Measurements from ENCODE around the gene FCHSD1.

FCHSD1 gene

DNA sequence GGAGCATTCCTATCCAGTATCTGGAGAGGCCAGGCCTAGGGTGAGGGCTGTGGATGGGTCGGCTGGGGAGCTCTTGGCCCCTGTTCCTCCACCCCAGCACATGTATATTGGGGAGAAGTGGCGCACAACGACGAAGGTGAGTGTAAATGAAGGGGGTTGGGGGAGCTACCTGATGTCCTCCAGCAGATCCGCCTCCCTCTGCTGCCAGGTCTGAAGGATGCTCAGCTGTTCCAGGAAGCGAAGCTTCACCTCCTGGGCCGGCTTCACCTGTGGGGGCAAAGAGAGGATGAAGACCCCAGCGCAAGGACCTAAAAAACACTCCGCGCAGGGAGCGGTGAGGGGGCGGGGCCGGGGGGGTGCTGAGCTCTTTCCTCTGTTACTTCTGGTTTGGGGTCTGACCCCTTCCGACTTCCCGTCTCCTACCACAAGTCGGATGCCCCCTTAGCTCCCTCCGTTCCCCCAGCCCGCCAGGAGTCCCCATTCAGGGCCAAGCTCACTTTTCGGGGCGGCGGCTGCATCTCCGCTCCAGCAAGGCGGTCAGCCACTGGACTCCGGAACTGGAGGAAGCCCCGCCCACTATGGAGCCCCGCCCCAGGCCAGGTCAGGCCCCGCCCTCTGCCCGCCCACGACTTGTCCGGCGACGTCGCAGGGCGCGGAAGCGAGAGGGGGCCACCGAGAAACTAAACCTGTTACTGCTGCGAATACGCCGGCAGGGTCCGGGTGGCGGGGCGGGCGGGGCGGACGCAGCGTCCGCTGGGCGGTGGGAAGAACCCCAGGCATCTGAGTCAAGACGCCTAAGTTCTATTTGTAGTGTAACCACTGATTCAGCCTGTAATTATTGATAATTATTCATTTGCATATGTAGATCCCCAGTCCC lies at the start of gene FCHSD1:
TSS of gene FCHSD1 (minus strand) at position 568 of the 877 bp plus-strand sequence. CDS start at position 518, 50 bp downstream.
- peak; percentile 75 for DNase-seq

DNA sequence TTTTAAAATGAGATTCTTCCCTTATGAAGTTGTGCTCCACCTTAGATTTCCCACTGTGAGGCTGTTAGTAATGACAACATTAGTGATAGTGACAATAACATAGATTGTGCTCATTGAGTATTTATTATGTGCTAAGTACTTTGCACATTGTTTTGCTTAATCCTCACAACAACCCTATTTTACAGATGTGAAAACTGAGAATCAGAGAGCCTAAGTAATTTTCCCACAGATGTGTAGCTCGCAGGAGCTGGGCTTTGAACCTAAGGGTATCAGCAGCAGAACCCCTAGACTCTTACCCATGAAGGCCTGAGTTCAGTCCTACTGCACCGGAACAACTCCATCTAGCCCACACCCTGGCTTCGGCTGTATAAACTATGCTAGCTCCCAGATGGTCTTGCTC lies 46.4 kb upstream of the FCHSD1 start:
- DNase-seq = no peak

DNA sequence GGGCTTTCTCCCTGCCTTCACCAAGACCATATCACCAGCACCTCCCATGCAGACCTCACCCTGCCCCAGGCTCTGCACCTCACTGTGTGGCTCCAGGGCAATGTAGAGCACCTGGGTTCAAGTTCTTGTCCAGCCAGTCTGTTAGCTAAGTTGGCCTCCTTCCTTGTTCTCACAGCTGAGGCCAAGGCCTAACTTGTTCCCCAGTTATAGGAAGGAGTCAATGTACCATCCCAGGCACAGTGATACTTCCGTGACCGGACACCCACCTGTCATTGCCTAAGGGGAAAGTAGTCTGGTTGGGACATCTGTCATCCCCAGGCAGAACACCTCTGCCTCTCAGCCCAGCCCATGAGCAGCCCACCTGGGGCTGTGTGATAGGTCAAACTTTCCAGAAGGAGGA lies 45.2 kb upstream of the FCHSD1 start:
- DNase-seq = no peak

DNA sequence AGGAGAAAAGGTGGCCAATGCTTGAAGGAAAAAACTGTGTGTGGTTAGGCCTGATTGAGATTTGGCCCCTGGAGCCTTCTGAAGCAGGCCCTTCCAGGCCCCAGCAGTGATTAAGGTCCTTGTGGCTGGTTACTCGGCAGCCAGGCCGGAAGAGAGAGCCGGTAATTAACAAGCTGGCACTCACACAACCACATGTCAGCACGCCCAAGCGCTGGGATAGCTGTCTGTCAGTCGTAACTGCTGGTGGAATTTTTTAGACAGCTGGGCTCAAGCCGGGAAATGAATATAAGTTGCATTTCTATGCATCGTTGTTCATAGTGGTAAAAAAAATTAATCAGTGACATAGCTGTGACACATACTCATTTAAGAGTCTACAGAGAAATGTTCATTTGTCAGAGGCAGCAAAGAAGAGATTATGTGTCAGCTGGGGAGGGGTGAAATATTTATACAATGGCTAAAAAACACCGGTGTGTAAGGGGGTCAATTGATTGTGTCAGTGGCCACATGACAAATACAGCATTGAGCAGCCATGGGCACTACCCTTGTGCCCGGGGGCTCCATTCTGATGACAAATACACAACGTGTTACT lies 44.5 kb upstream of the FCHSD1 start:
- DNase-seq = peak; percentile 43

DNA sequence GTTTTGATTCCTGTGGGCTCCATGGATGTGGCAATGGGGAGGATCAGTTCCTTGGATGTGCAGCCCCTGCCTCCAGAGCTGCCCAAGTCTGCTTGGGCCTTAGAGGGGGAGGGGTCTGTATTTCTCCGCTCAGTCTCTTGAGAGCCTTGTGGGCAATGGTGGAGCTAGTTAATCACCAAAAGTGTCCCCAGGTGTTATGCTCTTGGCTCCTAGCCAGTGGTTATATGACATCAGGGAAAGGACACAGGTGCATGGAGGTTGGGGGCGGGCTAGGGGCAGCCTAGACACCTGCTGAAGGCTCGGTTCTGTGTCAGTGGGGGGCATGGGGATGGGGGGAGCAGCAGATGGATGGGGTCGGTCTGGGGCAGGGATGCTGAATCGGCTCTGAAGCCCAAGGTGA lies 43.3 kb upstream of the FCHSD1 start:
- no peak for DNase-seq

DNA sequence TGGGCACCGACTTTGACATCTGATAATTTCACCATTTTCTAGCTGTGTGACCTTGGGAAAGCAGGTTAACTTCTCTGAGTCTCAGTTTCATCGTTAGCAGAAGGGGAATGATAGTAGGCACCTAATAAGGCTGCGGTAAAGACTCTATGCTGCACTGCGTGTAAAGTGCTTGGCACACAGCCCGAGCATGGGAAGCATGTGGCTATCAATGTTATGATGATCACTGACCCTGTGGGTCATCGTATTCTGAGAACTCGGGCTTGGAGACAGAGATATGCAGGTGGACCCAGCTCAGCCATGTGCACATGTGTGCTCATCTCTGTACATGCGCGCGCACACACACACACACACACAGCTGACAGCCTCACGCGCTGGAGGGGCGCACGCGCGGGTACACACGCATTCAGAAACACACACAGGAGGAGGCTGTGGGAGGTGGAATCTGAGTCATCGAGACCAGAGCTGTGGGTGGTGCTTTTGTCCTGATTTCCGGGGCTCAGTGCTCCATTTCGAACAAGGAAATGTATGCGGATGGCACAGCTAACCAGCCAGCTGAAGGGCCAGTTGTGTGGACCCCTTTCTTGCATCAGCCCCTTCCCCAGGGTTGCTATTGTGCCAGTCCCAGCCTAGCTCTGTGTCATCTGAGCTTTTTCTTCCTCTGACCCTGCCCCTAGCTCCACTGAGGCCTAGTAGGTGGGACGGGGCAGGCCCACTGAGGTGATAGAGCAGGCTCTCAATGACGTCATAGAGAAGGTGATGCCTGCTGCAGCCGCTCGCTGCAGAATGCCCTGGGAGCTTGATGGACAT lies 41.9 kb upstream of the FCHSD1 start:
- no peak for DNase-seq

DNA sequence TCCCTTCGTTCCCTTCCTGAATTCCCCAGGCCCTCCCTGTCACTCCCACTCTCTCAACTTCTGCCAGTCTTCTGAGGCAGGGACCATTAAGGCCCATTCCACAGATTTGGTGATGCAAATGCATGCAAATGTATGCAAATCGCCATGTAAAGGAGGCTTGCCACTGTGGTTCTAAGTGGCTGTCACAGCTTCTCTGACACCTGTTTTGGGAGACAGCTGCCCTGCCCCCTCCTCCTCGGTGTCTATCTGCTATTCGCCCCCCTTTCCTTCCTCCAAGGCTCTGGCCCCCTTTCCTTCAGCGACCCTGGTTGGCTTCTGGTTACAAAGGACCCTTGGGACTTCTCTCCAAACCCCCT lies 41.3 kb upstream of the FCHSD1 start:
- no peak for DNase-seq

DNA sequence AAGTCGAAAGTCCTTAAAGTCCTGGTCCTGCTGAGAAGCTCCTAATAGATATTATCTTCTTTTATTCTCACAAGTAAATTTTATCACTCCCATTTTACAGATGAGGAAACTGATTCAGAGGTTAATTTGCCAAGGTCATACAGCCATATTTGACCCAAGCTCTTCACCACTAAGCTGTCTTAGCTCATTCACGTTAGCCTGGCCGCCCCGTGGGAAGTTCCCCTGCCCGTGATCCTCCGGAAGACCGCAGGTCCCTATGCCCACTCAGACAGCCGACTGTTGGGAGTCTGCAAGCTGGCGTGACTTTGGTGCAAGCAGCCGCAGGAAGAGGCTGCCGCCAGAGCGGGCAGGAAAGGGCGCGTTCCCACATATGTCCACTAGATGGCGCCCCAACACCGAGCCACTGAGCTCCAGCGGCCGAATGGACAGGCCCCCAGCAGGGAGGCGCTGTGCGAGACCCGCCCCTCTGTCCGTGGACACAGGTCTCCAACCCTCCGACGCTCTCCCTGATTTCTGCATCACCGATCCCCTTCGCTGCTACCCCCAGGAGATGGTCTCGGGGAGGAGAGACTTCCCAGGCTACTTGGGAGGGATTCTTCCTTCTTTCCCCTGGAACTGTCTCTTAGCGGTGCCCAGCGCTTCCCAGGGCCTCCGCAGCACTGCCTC lies 40.8 kb upstream of the FCHSD1 start:
- DNase-seq = peak; percentile 82

DNA sequence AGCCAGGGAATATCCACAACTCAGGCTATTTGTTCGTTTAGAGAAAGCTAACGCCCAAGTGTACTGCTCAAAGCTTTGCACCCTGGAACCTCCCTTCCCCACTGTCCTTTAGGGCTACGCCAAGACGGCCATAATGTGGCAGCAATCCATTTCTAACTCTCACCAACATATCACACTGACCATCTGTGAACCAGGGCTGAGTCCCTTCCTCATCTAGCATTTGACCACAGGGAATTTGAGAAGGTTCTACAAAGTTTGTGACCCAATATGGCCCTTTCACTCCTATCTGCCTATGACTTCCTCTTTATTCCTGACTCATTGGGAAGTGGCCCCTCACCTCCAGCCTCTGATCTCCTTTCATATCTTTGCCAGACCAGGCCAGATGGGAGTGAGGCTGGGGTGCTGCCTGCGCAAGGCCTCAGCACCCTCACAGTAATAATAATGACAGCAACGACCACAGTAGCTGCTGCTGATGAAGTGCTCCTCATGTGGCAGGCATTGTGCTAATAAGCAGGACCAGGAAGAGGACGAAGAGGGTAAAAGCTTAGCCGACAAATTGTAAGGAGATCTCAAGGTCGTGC lies 40.2 kb upstream of the FCHSD1 start:
- DNase-seq = no peak

DNA sequence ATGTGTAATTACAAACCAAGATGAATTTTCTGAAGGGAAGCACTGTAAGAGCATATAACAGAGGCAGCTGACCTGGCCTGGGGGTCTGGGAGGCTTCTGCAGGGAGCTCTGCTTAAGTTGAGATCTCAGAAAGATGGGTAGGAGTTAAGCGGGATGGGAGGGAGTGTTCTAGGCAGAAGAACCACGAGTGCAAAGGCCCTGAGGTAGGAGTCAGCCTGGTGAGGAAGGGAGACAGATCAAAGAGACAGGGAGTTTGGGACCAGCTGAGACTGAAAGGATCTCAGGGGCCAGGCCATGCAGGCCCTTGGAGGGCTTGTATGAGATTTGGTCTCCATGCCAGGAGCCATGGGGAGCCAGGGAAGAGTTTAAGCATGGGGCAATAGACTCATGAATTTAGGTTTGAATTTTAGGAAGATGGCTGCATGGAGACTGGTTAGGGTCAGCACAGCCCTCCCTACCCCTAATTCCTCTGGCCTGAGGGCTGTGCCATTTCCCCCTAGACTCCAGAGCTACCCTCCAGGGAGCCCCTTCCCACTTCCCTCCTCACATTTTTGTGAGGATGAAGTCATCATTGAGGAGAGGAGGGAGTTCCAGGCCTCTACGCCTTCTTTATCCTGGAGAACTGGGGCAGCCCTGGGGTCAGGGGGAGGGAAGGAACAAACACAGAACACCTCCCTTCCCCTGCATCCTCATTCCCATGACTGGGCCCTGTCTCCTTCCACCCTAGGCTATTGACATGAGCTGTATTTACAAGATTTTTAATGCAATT lies 35.6 kb upstream of the FCHSD1 start:
- DNase-seq = no peak

DNA sequence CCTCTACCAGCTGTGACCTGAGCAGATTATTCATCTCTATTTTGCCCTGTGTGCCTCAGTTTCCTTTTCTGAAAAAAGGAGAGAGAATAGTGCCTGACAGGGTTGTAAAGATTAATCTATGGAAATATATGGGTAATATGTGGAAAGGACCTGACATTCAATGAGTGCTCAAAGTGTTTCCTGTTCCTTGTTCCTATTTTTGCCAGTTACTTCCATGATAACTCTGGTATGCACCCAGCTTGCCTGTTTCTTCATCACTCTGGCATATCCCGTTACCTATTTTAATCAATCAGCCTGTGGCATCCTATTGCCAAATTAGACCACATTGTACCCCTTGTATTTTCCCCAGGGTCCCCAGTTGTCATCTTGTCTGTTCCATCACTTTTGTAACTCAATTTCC lies 34.4 kb upstream of the FCHSD1 start:
- DNase-seq = no peak

DNA sequence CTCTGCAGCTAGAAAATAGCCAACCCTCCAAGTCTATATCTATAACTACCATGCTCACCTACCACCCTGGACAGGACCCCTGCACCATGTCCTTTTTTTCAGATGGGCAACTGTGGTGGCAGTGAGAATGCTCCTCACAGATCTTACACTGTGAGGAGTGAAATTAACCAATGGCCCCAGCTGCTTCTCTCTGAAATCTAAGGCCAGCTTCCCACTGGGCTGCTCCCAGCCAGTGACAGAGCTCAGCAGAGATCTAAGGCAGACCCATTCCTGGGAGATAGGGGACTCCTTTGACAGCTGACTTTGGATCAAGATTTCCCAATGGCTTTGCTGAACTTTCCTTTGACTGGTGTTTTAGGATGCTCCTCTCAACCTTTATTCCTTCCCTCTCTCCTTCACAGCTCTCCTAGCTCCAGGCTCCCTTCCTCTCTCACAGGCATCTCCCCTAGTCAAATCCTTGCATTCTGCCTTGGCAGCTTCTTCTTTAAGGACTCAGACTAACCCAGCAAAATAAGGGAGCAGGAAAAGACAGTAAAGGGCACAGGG lies 32.5 kb upstream of the FCHSD1 start:
- no peak for DNase-seq

DNA sequence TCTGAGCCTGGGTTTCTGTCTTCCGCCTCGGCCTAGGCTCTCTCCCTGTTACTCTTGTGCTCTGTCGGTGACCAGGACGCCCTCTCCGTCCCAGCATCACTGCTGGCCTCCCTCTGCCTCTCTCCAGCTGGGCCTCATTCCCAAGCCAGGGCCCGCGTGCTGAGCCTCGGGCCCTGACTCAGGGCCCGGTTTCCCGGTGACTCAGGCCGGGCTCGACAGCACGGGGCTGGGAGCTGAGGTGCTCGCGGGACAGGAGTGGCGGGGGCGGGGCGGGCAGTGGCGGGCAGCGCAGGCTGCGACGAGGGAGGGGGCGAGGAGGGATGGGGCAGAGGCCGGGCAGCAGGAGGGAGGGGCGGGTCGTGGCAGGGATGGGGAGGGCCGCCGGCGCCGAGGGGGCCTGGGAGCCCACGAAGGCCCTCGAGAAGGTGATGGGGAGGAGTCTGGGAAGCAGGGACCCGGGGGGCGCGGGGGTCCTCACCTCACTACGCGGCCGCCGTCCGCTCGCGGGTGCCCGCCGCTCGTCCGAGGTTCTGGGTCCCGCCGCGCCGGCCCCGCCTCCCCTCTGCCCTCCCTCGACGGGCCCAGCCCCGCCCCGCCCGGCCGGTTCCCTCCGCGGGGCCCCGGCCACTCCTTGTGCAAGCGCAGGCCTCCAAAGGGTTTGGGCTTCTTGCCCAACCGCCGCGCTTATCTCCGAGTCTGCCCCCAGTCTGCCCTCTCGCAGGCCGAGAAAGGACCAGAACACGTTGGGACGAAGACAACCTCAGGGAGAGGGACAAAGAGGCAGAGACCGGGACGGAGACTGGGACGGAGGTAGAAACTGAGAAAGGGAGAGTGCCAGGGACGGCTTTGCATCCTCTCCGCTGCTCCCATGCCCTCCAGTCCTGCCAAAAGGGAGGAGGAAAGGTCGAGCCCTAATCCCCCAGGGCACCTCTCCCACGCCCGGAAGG lies 30.8 kb upstream of the FCHSD1 start, which contains the start of gene ARAP3:
TSS of gene ARAP3 (minus strand) at position 536 of the 947 bp plus-strand sequence. CDS start 1,744 bp downstream, outside the sequence.
- DNase-seq = peak; percentile 20

DNA sequence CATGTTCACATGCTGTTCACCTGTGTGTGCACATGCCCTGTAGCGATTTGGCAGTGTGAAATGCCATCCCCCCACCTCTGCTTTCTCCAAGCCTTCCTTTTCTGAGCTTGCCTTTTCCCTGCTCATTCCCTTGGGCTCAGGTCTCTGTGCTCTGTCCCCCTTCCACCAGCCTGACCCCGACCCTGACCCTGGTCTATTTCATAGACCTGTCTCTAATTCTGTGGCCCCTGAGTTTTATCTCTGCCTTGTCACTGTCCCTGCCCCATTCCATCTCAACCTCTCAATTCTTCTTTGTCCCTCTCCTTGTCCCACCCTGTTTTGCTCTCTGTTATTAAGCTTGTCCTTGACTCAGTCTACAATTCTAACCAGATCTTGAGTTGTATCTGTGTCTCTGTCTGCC lies 30.1 kb upstream of the FCHSD1 start:
- no peak for DNase-seq

DNA sequence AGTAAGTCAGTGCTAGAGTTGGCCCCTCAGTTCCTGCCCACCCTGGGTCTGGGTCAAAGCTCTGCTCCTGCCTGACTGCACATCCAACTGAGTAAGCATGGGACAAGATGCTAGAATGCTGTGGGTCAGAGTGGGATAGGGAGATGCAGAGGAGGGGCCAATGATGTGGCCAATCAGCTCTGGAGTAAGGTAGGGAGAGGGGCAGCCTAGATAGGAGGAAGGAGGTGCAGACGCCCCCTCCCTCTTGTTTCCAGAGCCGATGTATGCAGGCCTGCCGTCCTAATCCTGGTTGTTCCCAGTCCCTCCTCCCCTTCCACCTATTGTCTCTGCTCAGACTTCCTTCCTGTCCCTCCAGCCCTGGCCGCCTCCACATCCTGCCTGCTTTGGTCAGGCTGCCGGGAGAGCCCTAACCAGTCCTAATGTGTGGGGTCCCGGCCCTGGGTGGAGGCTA lies 29.6 kb upstream of the FCHSD1 start:
- peak; percentile 66 for DNase-seq

DNA sequence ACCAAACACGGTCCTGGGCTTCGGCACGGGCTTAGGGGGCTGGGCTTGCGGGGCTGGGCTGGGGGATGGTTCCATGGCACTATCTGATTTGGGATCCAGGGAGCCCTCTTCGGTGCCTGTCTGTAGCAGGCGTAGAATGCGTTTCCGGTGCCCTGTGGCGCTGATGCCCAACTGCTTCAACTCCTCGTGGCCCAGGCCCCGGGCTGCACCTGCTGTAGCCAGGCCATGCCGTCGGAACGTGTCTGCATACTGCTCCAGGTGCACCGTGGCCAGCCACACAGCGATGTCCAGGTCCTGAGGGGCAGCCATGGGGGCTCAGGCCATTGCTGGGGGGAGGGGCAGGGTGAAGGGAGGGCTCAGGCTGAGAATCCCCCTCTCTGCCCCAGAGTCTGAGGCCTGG lies 29.0 kb upstream of the FCHSD1 start:
- no peak for DNase-seq

DNA sequence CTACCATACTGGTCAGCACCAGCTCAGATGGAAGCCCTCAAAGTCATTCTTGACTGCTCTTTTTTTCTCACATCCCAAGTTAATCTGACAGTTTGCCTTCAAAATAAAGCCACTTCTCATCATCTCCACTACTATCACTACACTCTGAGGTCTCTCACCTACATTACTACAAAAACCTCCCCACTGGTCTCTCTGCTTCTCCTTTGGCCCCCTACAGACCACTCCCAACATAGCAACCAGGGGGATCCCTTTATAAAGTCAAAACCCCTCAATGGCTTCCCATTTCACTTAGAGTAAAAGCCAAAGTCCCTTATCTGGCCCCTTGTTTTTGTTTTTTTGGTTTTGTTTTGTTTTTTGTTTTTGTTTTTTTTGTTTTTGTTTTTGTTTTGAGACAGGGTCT lies 26.2 kb upstream of the FCHSD1 start:
- DNase-seq = peak; percentile 47

DNA sequence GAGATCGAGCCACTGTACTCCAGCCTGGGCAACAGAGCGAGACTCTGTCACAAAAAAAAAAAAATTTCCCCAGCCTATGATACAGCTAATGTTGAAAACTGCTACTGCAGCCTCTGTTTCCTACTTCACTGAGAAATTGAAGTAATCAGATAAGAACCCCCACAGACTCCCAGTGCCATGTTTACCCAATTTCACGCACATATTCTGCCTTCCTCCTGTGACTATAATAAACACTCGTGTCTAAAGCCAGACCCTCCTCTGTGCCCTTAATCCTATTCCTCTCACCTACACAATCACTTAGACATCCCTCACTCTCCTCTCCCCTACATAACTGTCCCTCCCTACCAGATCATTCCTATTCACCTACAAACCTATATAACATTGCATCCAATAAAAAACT lies 24.5 kb upstream of the FCHSD1 start:
- DNase-seq = no peak

DNA sequence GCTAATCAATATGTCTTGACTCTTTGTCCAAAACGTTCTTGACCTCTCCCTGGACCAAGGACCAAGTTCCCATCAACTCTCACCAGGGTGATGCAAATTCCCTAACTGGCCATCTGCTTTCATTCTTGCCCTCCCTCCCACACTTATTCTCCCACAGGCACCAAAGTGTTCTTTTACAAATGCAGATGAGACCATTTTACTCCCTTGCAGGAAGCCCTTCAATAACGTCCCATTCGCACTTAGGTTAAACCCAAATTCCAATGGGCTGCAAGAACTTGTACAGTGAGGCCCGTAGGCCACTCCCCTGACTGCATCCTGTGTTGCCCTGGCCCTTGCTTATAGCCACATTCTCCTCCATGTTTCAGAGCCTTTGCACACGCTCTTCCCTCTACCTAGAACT lies 23.5 kb upstream of the FCHSD1 start:
- no peak for DNase-seq
